Activated CD4-positive, alpha-beta T cell treated with anti-CD3 and anti-CD28 coated beads for 36 hours (primary cell): ENCODE results near the gene LMBRD1. TPM values are rescaled to one million over a fixed set of nuclear protein-coding genes. Genes with fewer than 3 reads are reported as not detected.

Experiments used
- ATAC-seq: fragments of 200-7000 bp; cut with Tn5 transposase; one replicate; pipeline ENCODE4 v1.10.0; 2021; ENCODE audit warnings: mild to moderate bottlenecking, moderate library complexity
- CTCF ChIA-PET: fragments of 350-600 bp; sonication (Branson Sonifier 250); formaldehyde crosslinking; loops from one replicate; lab custom pipeline; 2021; ENCODE audit warnings: antibody characterized with exemption; lab: Charles Lee
- POLR2A ChIA-PET: fragments of 350-600 bp; sonication (Branson Sonifier 250); formaldehyde crosslinking; loops from one replicate; lab custom pipeline; 2021; ENCODE audit warnings: antibody characterized with exemption, inconsistent platforms; lab: Charles Lee
- DNase-seq: peaks from one replicate; pipeline ENCODE4 v3.0.0-alpha.2; 2020
- H3K27ac Mint-ChIP-seq: one replicate; pipeline ENCODE4 v1.8.0; 2021; ENCODE audit warnings: mixed read lengths
- H3K27me3 Mint-ChIP-seq: one replicate; pipeline ENCODE4 v1.8.0; 2021; ENCODE audit warnings: mixed read lengths
- H3K36me3 Mint-ChIP-seq: one replicate; pipeline ENCODE4 v1.8.0; 2021; ENCODE audit warnings: low read depth, mixed read lengths
- H3K4me1 Mint-ChIP-seq: one replicate; pipeline ENCODE4 v1.8.0; 2021; ENCODE audit warnings: mixed read lengths
- H3K4me3 Mint-ChIP-seq: one replicate; pipeline ENCODE4 v1.8.0; 2021; ENCODE audit warnings: mild to moderate bottlenecking, moderate library complexity, mixed read lengths
- H3K9me3 Mint-ChIP-seq: one replicate; pipeline ENCODE4 v1.8.0; 2021; ENCODE audit warnings: low read depth, mixed read lengths
- intact Hi-C, 2 experiments: fragments of 100-400 bp; cut with DNase I in 1 of 2; cut with micrococcal nuclease in 1 of 2; formaldehyde crosslinking; loops; one replicate each; pipeline versions ENCODE4 v1.14.2 to v1.15.1; 2022 to 2024; cut with DNase I, micrococcal nuclease
- total RNA-seq, 2 experiments: library from RNA; stranded (reverse); gene quantifications; one replicate each; pipeline ENCODE4 v1.2.3, GENCODE V29; 2021

Gene LMBRD1
- total RNA-seq, 2 experiments from 2014 or later: 16.7 to 18.4 TPM

DNA sequence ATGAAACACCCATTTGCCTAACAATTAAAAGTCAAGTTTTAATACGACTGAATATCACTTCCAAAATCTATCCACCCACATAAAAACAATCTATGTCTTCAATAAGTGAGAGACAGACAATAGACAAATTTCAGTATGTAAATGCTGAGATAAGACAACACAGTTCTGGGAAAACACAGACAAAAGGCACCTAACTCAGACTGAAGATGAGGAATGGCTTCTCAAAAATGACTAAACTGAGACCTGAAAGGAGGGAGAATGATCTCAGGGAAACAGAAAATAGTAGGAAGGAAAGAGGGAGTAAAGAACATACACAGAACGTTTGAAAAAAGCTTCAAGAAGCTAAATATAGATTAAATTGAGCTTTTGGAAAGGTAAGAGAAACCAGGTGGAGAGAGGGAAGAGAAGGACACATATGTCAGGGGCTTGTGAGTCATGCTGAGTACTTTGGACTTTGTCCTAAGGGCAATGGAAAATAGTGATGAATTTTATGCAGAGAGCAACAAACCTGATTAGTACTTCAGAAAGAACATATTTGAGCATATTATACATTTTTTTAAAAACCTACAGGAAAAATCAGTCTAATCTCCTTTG, 16.1 kb downstream of the LMBRD1 start:
- ChIA-PET POLR2A (interaction anchor here (1.2 kb wide), 1 partner anchor 9 kb away, joined by 4 read pairs; no protein-coding TSS in a partner anchor), CTCF (interaction anchor here (0.7 to 2.2 kb wide), 3 partner anchors 13 to 103 kb away, joined by 3 to 8 read pairs (median 3); partner anchors contain the start of gene LMBRD1)
- intact Hi-C loops: no loop called here
- no peak for DNase-seq
- no peaks in the 10 kb centered on the region for H3K9me3 Mint-ChIP-seq
- H3K36me3 Mint-ChIP-seq: peaks cover 40% of the 10 kb centered on the region
- no peak overlapping the region for H3K4me3 Mint-ChIP-seq
- H3K4me1 Mint-ChIP-seq: peaks cover 51% of the 10 kb centered on the region
- no peak for ATAC-seq
- H3K27me3 Mint-ChIP-seq: no peaks in the 10 kb centered on the region
- H3K27ac Mint-ChIP-seq: peak overlapping the region; percentile 49

DNA sequence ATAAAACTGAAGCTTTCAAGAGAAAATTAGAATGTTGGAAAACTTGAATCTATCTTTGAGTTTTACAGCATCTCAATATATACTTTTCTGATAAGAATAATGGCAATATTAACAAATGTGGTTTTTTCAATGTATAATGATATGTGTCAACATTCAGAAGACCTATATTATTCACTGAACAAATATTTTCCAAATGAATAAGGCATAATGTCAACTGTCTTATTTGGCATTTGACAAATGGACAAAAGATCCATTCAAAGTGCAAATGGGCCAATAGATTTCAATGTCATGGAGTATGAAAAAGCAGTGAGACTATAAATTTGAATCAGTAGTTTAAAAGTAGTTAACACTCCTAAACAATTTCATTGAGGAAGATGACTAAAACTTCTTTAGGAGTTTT, 20.9 kb downstream of the LMBRD1 start:
- peaks cover 4% of the 10 kb centered on the region for H3K9me3 Mint-ChIP-seq
- H3K4me3 Mint-ChIP-seq: no peak overlapping the region
- ATAC-seq (no peak), DNase-seq (no peak)
- CTCF ChIA-PET: no interaction called here
- H3K27ac Mint-ChIP-seq: no peak overlapping the region
- no peaks in the 10 kb centered on the region for H3K27me3 Mint-ChIP-seq
- intact Hi-C loops: no loop called here
- POLR2A ChIA-PET: no interaction called here
- peaks cover 50% of the 10 kb centered on the region for H3K36me3 Mint-ChIP-seq
- H3K4me1 Mint-ChIP-seq: peaks cover 48% of the 10 kb centered on the region

DNA sequence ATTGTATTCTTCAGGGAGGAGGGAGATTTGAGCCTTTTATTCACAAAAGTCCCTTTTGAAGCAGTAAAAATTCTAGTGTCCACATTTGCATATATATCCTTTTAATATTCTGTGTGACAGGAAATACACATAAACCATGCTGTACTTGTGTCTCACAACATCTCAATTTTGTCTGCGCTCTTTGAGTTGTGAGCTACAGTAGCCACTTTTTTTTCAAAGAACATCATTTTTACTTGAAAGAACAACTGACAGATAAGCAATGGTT, 21.3 kb downstream of the LMBRD1 start:
- no peak for DNase-seq
- peaks cover 47% of the 10 kb centered on the region for H3K4me1 Mint-ChIP-seq
- POLR2A ChIA-PET: no interaction called here
- no peak for ATAC-seq
- no peak overlapping the region for H3K4me3 Mint-ChIP-seq
- H3K27ac Mint-ChIP-seq: no peak overlapping the region
- H3K36me3 Mint-ChIP-seq: peaks cover 52% of the 10 kb centered on the region
- H3K9me3 Mint-ChIP-seq: peaks cover 4% of the 10 kb centered on the region
- CTCF ChIA-PET: no interaction called here
- intact Hi-C loops: no loop called here
- no peaks in the 10 kb centered on the region for H3K27me3 Mint-ChIP-seq

DNA sequence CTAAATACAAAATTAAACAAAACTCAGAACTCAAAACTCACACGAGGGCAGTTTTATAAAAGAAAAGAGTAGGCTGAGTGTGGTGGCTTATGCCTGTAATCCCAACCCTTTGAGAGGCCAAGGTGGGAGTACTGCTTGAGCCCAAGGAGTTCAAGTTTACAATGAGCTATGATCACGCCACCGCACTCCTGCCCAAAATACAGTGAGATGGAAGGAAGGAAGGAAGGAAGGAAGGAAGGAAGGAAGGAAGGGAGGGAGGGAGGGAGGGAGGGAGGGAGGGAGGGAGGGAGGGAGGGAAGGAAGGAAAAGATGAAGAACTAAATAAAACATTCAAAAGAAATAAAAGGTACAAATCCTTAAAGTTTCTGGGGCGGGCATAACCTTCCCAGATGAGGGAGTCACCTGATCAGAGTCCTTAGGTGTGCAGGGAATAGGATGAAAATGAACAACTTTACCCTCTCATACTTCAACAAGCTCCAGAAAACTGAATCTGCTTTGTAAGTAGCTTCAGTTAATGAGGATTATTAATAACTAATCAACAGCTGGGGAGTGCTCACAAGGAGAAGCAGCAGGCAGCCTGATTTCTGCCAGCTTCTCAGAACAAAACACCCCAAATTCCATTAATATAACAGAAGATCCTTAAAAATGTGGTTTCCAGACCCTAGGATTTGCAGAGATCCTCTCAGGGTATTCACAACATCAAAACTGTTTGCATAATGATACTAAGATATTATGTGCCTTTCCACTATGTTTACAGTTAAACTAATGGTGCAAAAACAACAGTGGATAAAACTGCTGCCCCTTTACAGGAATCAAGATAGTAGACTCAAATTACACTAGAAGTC, 21.8 kb downstream of the LMBRD1 start:
- ATAC-seq (no peak), DNase-seq (no peak)
- Mint-ChIP-seq H3K4me3 (no peak overlapping the region), H3K27me3 (no peaks in the 10 kb centered on the region), H3K4me1 (peaks cover 46% of the 10 kb centered on the region), H3K27ac (no peak overlapping the region), H3K36me3 (peaks cover 51% of the 10 kb centered on the region), H3K9me3 (peaks cover 6% of the 10 kb centered on the region)
- ChIA-PET CTCF (no interaction called here), POLR2A (no interaction called here)
- intact Hi-C loops: no loop called here

DNA sequence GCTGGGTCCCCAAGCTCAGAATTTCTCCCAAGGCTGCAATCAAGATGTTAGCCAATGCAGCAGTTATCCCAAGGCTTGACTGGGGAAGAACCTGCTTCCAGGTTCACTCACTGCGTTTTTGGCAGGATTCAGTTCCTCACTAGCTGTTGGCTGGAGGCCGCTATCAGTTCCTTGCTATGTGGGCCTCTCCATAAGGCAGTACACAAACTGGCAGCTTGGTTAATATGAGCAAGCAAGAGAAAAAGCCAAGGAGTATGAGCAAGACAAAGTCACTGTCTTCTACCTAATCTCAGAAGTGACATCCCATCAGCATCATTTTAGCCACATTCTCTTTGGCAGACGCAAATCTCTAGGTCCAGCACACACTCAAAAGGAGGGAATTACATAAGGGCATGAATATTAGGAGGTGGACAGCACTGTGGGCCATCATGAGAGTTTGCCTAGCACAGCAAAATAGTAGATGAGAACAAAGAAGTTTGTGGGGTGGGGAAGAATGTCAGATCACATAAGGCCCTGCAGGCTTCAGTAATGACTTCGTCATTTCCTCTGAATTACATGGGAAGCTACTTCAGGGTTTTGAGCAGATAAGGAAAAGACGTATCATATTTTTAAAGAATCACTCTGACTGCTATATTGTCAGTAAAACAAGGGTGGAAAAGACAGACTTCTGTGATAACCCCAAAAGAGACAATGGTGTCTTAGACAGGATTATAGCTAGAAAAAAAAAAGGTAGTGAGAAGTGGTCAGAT, 25.5 kb downstream of the LMBRD1 start:
- Mint-ChIP-seq H3K36me3 (peaks cover 46% of the 10 kb centered on the region), H3K4me1 (peaks cover 48% of the 10 kb centered on the region), H3K27ac (peak overlapping the region; percentile 75), H3K9me3 (peaks cover 12% of the 10 kb centered on the region), H3K4me3 (no peak overlapping the region), H3K27me3 (no peaks in the 10 kb centered on the region)
- POLR2A ChIA-PET: interaction anchor here (1.0 to 1.6 kb wide), 3 partner anchors 9 to 25 kb away, joined by 3 to 4 read pairs (median 4); partner anchors contain the start of gene LMBRD1
- ATAC-seq (peak; percentile 86), DNase-seq (peak; percentile 11)
- CTCF ChIA-PET: interaction anchor here (1.2 to 1.7 kb wide), 3 partner anchors 14 to 43 kb away, joined by 3 to 10 read pairs (median 4); no protein-coding TSS in a partner anchor
- intact Hi-C loops: loop anchor here in 1 of 2 experiments (1.0 kb wide), 1 partner anchor 25 kb away; no protein-coding TSS in a partner anchor

DNA sequence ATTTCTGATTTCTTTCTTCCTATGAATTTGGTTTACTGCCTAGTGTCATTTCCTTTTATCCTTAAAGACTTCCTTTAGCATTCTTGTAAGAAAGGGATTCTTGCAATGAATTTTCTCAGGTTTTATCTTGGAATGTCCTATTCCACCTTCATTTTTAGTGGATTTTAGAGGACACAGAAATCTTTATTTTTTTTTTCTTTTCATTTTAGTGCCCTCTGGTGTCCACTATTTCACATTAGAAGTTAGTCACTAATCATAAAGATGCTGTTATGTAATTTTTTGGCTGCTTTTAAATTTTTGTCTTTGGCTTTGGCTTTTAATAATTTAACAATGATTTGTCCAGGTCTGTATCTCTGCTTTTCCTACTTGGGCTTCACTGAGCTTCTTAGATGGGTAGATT, 28.1 kb downstream of the LMBRD1 start:
- no peak for DNase-seq
- Mint-ChIP-seq H3K4me1 (peaks cover 45% of the 10 kb centered on the region), H3K27me3 (no peaks in the 10 kb centered on the region), H3K27ac (no peak overlapping the region), H3K4me3 (no peak overlapping the region), H3K9me3 (peaks cover 7% of the 10 kb centered on the region), H3K36me3 (peaks cover 35% of the 10 kb centered on the region)
- CTCF ChIA-PET: interaction anchor here (0.6 to 1.7 kb wide), 3 partner anchors 28 to 66 kb away, joined by 3 to 7 read pairs (median 3); partner anchors contain the start of gene LMBRD1
- POLR2A ChIA-PET: no interaction called here
- intact Hi-C loops: no loop called here
- no peak for ATAC-seq

DNA sequence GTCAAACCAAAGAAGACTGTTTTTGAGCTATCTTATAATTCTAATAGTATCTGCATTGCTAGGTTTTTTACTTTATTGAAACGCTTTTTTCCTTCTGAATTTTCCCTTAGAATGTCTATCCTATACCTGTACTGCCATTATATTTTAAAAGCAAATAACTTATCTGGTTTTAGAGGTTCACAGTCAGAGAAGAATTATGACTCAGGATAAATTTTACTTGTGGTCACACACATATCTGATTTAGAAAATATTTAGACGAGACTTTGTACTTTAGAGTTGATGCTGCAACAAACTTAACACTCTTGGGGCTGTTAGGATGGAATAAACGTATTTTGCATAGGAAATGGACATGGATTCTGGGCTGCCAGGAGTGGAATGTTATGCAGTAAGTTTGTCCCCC, 33.0 kb downstream of the LMBRD1 start:
- DNase-seq (no peak), ATAC-seq (no peak)
- intact Hi-C loops: no loop called here
- Mint-ChIP-seq H3K27ac (no peak overlapping the region), H3K27me3 (no peaks in the 10 kb centered on the region), H3K4me1 (peaks cover 44% of the 10 kb centered on the region), H3K36me3 (peaks cover 11% of the 10 kb centered on the region), H3K9me3 (no peaks in the 10 kb centered on the region), H3K4me3 (no peak overlapping the region)
- CTCF ChIA-PET: interaction anchor here (0.9 kb wide), 1 partner anchor 11 kb away, joined by 4 read pairs; no protein-coding TSS in a partner anchor
- POLR2A ChIA-PET: no interaction called here

DNA sequence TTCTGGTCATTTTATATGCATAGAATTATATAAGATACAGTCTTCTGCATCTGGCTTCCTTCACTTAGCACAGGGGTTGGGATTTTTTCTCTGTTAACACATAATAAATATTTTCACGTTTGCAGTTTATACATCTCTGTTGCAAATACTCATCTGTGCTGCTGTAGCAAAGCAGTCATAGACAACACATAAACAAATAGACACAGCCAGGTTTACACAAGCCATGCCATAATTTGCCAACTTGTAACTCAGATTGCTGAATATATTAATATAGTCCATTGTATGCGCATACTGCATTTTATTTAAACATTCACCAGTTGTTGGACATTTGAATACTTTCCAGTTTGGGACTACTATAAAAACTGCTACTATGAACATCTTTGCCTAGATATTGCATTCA, 35.0 kb downstream of the LMBRD1 start:
- POLR2A ChIA-PET: no interaction called here
- peaks cover 52% of the 10 kb centered on the region for H3K4me1 Mint-ChIP-seq
- H3K4me3 Mint-ChIP-seq: no peak overlapping the region
- ATAC-seq: no peak
- intact Hi-C loops: no loop called here
- DNase-seq: no peak
- peaks cover under 1% of the 10 kb centered on the region for H3K9me3 Mint-ChIP-seq
- CTCF ChIA-PET: no interaction called here
- peaks cover 11% of the 10 kb centered on the region for H3K36me3 Mint-ChIP-seq
- H3K27ac Mint-ChIP-seq: no peak overlapping the region
- H3K27me3 Mint-ChIP-seq: no peaks in the 10 kb centered on the region

DNA sequence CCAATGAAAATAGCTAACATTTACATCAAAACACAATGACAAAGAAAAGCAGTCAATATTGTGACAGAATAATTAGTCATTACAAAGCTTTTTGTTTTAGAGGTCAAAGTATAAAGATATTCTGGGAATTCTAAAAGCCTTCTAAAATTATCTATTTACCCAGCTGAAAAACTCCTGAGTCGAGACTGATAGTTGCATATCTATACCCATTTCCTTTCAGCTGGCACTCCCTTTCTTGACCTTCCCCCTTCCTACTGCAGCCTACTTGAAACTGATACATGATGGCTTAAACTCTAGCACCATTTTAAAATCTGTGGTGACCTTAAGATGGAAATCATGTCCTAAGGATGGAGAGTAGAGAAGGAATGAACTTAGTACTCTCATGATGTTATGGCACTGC, 38.6 kb downstream of the LMBRD1 start:
- DNase-seq (no peak), ATAC-seq (no peak)
- intact Hi-C loops: no loop called here
- ChIA-PET CTCF (interaction anchor here (0.8 to 0.9 kb wide), 2 partner anchors 23 to 39 kb away, joined by 3 read pairs; no protein-coding TSS in a partner anchor), POLR2A (no interaction called here)
- H3K9me3 Mint-ChIP-seq: peaks cover 8% of the 10 kb centered on the region
- no peak overlapping the region for H3K4me3 Mint-ChIP-seq
- peak overlapping the region; percentile 45 for H3K27ac Mint-ChIP-seq
- H3K4me1 Mint-ChIP-seq: peaks cover 40% of the 10 kb centered on the region
- H3K27me3 Mint-ChIP-seq: no peaks in the 10 kb centered on the region
- peaks cover 21% of the 10 kb centered on the region for H3K36me3 Mint-ChIP-seq

DNA sequence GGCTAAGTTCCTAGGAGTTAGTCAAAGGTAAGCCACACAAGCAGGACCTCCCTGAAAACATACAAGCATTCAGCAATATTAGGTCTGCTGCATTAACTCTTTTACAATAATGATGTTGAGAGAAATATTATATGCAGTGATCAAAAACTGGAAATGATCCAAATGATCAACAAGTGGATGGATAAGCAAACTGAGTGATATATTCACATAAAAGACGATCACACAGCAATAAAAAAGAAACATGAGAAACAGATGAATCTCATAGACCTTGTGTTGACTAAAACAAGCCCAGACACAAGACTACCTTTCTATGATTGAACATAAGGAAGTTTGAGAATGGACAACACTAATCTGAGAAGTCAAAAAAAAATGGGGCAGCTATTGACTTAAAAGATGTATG, 39.9 kb downstream of the LMBRD1 start:
- H3K27ac Mint-ChIP-seq: no peak overlapping the region
- ATAC-seq (no peak), DNase-seq (no peak)
- peaks cover 15% of the 10 kb centered on the region for H3K36me3 Mint-ChIP-seq
- intact Hi-C loops: no loop called here
- H3K9me3 Mint-ChIP-seq: peaks cover 8% of the 10 kb centered on the region
- no peak overlapping the region for H3K4me3 Mint-ChIP-seq
- ChIA-PET POLR2A (no interaction called here), CTCF (no interaction called here)
- peaks cover 32% of the 10 kb centered on the region for H3K4me1 Mint-ChIP-seq
- H3K27me3 Mint-ChIP-seq: no peaks in the 10 kb centered on the region

DNA sequence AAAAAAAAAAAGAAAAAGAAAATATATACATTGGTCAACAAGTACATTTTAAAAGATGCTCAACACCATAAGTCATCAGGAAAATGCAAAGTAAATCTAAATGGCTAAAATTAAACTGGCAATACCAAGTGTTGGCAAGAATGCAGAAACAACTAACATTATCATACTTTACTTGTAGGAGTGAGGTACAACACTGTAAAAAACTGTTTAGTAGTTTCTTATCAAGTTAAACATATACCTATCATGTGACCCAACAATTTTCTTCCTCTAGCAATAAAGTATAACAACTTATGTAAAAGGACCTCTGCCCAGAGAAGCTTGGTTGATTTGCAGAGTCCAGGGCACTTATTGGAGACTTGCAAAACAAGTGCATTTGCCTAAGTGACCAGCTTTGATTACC, 40.4 kb downstream of the LMBRD1 start:
- Mint-ChIP-seq H3K4me1 (peaks cover 27% of the 10 kb centered on the region), H3K4me3 (no peak overlapping the region), H3K27ac (no peak overlapping the region), H3K27me3 (no peaks in the 10 kb centered on the region), H3K36me3 (peaks cover 20% of the 10 kb centered on the region), H3K9me3 (peaks cover 8% of the 10 kb centered on the region)
- ATAC-seq (no peak), DNase-seq (no peak)
- intact Hi-C loops: no loop called here
- CTCF ChIA-PET: no interaction called here
- POLR2A ChIA-PET: no interaction called here
